Measurements from ENCODE around the gene PTPRN2. TPM values are rescaled to one million over a fixed set of nuclear protein-coding genes. Genes with fewer than 3 reads are reported as not detected.

The PTPRN2 gene
- polyA plus RNA-seq, 1 of the 3 experiments (the other 2 are of a cell fraction) = 4.0 TPM

GRCh38 chr7:158447506-158448171, 140.0 kb downstream of the PTPRN2 start (continued):
- TF ChIP-seq, protein P1, sequence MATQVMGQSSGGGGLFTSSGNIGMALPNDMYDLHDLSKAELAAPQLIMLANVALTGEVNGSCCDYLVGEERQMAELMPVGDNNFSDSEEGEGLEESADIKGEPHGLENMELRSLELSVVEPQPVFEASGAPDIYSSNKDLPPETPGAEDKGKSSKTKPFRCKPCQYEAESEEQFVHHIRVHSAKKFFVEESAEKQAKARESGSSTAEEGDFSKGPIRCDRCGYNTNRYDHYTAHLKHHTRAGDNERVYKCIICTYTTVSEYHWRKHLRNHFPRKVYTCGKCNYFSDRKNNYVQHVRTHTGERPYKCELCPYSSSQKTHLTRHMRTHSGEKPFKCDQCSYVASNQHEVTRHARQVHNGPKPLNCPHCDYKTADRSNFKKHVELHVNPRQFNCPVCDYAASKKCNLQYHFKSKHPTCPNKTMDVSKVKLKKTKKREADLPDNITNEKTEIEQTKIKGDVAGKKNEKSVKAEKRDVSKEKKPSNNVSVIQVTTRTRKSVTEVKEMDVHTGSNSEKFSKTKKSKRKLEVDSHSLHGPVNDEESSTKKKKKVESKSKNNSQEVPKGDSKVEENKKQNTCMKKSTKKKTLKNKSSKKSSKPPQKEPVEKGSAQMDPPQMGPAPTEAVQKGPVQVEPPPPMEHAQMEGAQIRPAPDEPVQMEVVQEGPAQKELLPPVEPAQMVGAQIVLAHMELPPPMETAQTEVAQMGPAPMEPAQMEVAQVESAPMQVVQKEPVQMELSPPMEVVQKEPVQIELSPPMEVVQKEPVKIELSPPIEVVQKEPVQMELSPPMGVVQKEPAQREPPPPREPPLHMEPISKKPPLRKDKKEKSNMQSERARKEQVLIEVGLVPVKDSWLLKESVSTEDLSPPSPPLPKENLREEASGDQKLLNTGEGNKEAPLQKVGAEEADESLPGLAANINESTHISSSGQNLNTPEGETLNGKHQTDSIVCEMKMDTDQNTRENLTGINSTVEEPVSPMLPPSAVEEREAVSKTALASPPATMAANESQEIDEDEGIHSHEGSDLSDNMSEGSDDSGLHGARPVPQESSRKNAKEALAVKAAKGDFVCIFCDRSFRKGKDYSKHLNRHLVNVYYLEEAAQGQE (IDR thresholded peaks at IDR 0.05; ENCODE audit: low read depth, low read length) = no peak
- TF ChIP-seq CHD2 (IDR thresholded peaks at IDR 0.05; ENCODE audit: low read length, partially characterized antibody) (no peak), ELF1 (IDR thresholded peaks at IDR 0.05) (no peak), MXI1 (IDR thresholded peaks at IDR 0.05; ENCODE audit: low read depth, low read length) (no peak), EP300 (IDR thresholded peaks at IDR 0.05; ENCODE audit: borderline replicate concordance in 1 of 2, low read depth in 1 of 2, low read length in 1 of 2) (no peak), CTCF (IDR thresholded peaks at IDR 0.05) (no peak)

DNA sequence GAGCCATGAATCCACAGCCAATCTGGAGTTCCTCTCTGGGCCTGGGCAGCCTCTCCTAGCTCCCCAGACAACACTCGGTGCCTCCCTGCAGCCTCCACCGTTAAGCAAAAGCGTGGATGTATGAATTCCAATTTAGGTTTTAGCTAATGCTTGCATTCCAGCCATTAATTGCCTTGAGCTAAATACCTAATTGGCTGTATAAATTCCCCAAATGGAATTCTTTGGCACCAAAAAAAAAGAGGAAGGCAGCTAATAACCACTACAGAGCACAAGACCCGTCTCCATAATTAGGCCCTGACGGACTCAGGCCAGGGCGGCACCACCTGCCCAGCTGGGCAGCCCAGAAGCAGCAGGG, 140.5 kb downstream of the PTPRN2 start:
- no peaks in the 10 kb centered on the region for H3K27me3 ChIP-seq (ENCODE audit: insufficient read depth)
- H3K4me1 ChIP-seq (ENCODE audit: control insufficient read depth in 1 of 2, insufficient read depth in 2 of 2, low read depth in 1 of 2, low read length in 1 of 2) = peaks cover 0 to 26% of the 10 kb centered on the region in 2 experiments; a peak in 1 of 4 replicates
- no peaks in the 10 kb centered on the region for H3F3A ChIP-seq (replicated peaks; ENCODE audit: insufficient read depth)
- WGBS (ENCODE audit: low lambda C conversion rate) = 68% methylated on average over 6 of the region's 6 CpGs
- no peak overlapping the region for H3K4me3 ChIP-seq (ENCODE audit: low read depth in 2 of 2, low read length in 1 of 2)
- no peak overlapping the region for H3K9ac ChIP-seq
- no peaks in the 10 kb centered on the region for H3K9me2 ChIP-seq
- H3K27ac ChIP-seq (ENCODE audit: low read depth in 2 of 2, low read length in 1 of 2) = no peak overlapping the region; a peak in 1 of 4 replicates
- ChIA-PET POLR2A (interaction anchor here (1.3 kb wide), 1 partner anchor 18 kb away, joined by 3 read pairs; no protein-coding TSS in a partner anchor), CTCF (interaction anchor here (1.2 to 2.8 kb wide), 2 partner anchors 25 to 126 kb away, joined by 4 to 8 read pairs; no protein-coding TSS in a partner anchor)
- H3K79me2 ChIP-seq (ENCODE audit: insufficient read depth) = no peaks in the 10 kb centered on the region
- H2AFZ ChIP-seq (ENCODE audit: low read depth) = no peak overlapping the region
- no peaks in the 10 kb centered on the region for H3K9me3 ChIP-seq
- H3K4me2 ChIP-seq = no peak overlapping the region
- no peaks in the 10 kb centered on the region for H4K20me1 ChIP-seq (ENCODE audit: insufficient read depth)
- no peaks in the 10 kb centered on the region for H3K36me3 ChIP-seq (replicated peaks in 1 of 2; ENCODE audit: control insufficient read depth in 1 of 2, insufficient read depth in 2 of 2, low read length in 1 of 2)
- DNase-seq = no peak
- TF ChIP-seq EZH2phosphoT487 (IDR thresholded peaks at IDR 0.05; ENCODE audit: borderline replicate concordance, low read depth) (no peak), RXRA (IDR thresholded peaks at IDR 0.05; ENCODE audit: borderline replicate concordance, low read depth) (no peak), ZBTB33 (IDR thresholded peaks at IDR 0.05; ENCODE audit: borderline replicate concordance, low read depth) (no peak), RFX5 (IDR thresholded peaks at IDR 0.05; ENCODE audit: low read length) (no peak), ELF1 (IDR thresholded peaks at IDR 0.05) (no peak), TEAD4 (IDR thresholded peaks at IDR 0.05; ENCODE audit: borderline replicate concordance, insufficient read depth) (no peak), RAD21 (IDR thresholded peaks at IDR 0.05; ENCODE audit: low read length) (no peak), NRF1 (IDR thresholded peaks at IDR 0.05; ENCODE audit: low read depth, low read length) (no peak), RCOR1 (IDR thresholded peaks at IDR 0.05; ENCODE audit: low read length) (no peak), TAF1 (IDR thresholded peaks at IDR 0.05; ENCODE audit: borderline replicate concordance, low read depth, low read length) (no peak), JUND (IDR thresholded peaks at IDR 0.05) (no peak), GATA2 (CRISPR knock-in tag; IDR thresholded peaks at IDR 0.05) (no peak), TCF12 (IDR thresholded peaks at IDR 0.05) (no peak), SIN3A (IDR thresholded peaks at IDR 0.05; ENCODE audit: borderline replicate concordance, low read depth, low read length) (no peak)
- TF ChIP-seq, protein P2, sequence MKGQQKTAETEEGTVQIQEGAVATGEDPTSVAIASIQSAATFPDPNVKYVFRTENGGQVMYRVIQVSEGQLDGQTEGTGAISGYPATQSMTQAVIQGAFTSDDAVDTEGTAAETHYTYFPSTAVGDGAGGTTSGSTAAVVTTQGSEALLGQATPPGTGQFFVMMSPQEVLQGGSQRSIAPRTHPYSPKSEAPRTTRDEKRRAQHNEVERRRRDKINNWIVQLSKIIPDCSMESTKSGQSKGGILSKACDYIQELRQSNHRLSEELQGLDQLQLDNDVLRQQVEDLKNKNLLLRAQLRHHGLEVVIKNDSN (IDR thresholded peaks at IDR 0.05; ENCODE audit: borderline replicate concordance, low read depth) = no peak
- TF ChIP-seq, protein P3, sequence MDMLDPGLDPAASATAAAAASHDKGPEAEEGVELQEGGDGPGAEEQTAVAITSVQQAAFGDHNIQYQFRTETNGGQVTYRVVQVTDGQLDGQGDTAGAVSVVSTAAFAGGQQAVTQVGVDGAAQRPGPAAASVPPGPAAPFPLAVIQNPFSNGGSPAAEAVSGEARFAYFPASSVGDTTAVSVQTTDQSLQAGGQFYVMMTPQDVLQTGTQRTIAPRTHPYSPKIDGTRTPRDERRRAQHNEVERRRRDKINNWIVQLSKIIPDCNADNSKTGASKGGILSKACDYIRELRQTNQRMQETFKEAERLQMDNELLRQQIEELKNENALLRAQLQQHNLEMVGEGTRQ (IDR thresholded peaks at IDR 0.05; ENCODE audit: borderline replicate concordance, low read depth, low read length) = no peak
